ENCODE measurements around the gene YPEL1. TPM values are rescaled to one million over a fixed set of nuclear protein-coding genes. Genes with fewer than 3 reads are reported as not detected.
A peak's percentile ranks its signal among the peaks of the same experiment; 100 is the strongest.

YPEL1 gene
- total and polyA plus RNA-seq, 2 of the 13 experiments (the other 11 are each of a cell fraction or from before 2014, with no cell fraction given), result 0.33 to 2.5 TPM

DNA sequence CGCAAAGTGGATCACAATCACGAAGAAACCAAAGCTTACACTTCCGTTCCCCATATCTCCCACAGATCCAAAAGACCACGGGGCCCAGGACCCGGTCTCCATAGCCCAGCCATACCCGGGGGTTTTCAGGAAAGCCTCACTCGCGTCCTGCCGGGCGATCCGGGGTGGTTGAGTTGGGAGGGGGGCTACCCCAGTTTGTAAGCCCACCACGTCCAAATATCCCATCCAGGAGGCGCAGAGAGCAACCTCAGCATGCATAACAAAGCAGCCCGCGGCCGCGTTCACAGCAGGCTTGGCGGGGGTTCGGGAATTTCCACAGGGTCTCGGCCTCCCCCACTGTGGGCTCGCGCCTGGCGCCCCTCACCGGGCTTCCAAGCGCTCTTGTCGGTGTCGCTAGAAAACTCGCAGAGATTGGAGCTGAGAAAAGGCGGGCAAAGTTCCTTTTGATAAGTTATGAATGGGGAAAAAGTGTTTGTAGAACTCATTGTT, 84.0 kb downstream of the YPEL1 start (continued):
- TF ChIP-seq HNRNPUL1 (IDR thresholded peaks at IDR 0.05; ENCODE audit: low read depth, low read length) (no peak), ZNF543 (CRISPR knock-in tag; IDR thresholded peaks at IDR 0.05) (0 out of 2 replicates have a peak, but pooled peaks have one; percentile 27), ZNF569 (CRISPR knock-in tag; IDR thresholded peaks at IDR 0.05; ENCODE audit: borderline replicate concordance) (no peak), CREM (IDR thresholded peaks at IDR 0.05) (no peak), CREM (CRISPR knock-in tag; IDR thresholded peaks at IDR 0.05) (no peak), SETDB1 (CRISPR knock-in tag; IDR thresholded peaks at IDR 0.05; ENCODE audit: borderline replicate concordance) (no peak), FOXK1 (CRISPR knock-in tag; IDR thresholded peaks at IDR 0.05; ENCODE audit: borderline replicate concordance, low read depth) (no peak), XBP1 (CRISPR knock-in tag; IDR thresholded peaks at IDR 0.05) (no peak), PPARG (CRISPR knock-in tag; conservative IDR thresholded peaks at IDR 0.05) (no peak), SNRNP70 (IDR thresholded peaks at IDR 0.05; ENCODE audit: low read depth, low read length) (no peak), ZSCAN29 (CRISPR knock-in tag; conservative IDR thresholded peaks at IDR 0.05) (no peak), RBM39 (IDR thresholded peaks at IDR 0.05; ENCODE audit: low read depth, low read length, poor library complexity, severe bottlenecking) (peak; percentile 17), ZNF781 (CRISPR knock-in tag; IDR thresholded peaks at IDR 0.05; ENCODE audit: borderline replicate concordance, not compliant biosample characterization) (peak; percentile 22), PCBP1 (IDR thresholded peaks at IDR 0.05; ENCODE audit: borderline replicate concordance, low read depth, low read length) (no peak), FOSL2 (CRISPR knock-in tag; IDR thresholded peaks at IDR 0.05) (no peak), ASH2L (IDR thresholded peaks at IDR 0.05; ENCODE audit: insufficient read length, low read depth, low read length) (peak; percentile 64), CREBL2 (CRISPR knock-in tag; IDR thresholded peaks at IDR 0.05; ENCODE audit: borderline replicate concordance) (no peak), ZNF136 (CRISPR knock-in tag; IDR thresholded peaks at IDR 0.05; ENCODE audit: low read depth) (no peak), AKAP8 (CRISPR knock-in tag; IDR thresholded peaks at IDR 0.05) (no peak), DR1 (CRISPR knock-in tag; IDR thresholded peaks at IDR 0.05) (peak; percentile 13; the same call in 1 of the 2 replicates), ZNF557 (CRISPR knock-in tag; IDR thresholded peaks at IDR 0.05) (0 out of 2 replicates have a peak, but pooled peaks have one; percentile 32)
- TF ChIP-seq, protein P1, sequence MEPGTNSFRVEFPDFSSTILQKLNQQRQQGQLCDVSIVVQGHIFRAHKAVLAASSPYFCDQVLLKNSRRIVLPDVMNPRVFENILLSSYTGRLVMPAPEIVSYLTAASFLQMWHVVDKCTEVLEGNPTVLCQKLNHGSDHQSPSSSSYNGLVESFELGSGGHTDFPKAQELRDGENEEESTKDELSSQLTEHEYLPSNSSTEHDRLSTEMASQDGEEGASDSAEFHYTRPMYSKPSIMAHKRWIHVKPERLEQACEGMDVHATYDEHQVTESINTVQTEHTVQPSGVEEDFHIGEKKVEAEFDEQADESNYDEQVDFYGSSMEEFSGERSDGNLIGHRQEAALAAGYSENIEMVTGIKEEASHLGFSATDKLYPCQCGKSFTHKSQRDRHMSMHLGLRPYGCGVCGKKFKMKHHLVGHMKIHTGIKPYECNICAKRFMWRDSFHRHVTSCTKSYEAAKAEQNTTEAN (CRISPR knock-in tag; conservative IDR thresholded peaks at IDR 0.05), result no peak
- TF ChIP-seq, protein P2, sequence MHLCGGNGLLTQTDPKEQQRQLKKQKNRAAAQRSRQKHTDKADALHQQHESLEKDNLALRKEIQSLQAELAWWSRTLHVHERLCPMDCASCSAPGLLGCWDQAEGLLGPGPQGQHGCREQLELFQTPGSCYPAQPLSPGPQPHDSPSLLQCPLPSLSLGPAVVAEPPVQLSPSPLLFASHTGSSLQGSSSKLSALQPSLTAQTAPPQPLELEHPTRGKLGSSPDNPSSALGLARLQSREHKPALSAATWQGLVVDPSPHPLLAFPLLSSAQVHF (CRISPR knock-in tag; IDR thresholded peaks at IDR 0.05), result no peak
- TF ChIP-seq, protein P3, sequence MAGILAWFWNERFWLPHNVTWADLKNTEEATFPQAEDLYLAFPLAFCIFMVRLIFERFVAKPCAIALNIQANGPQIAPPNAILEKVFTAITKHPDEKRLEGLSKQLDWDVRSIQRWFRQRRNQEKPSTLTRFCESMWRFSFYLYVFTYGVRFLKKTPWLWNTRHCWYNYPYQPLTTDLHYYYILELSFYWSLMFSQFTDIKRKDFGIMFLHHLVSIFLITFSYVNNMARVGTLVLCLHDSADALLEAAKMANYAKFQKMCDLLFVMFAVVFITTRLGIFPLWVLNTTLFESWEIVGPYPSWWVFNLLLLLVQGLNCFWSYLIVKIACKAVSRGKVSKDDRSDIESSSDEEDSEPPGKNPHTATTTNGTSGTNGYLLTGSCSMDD (CRISPR knock-in tag; IDR thresholded peaks at IDR 0.05), result no peak
- TF ChIP-seq, protein P4, sequence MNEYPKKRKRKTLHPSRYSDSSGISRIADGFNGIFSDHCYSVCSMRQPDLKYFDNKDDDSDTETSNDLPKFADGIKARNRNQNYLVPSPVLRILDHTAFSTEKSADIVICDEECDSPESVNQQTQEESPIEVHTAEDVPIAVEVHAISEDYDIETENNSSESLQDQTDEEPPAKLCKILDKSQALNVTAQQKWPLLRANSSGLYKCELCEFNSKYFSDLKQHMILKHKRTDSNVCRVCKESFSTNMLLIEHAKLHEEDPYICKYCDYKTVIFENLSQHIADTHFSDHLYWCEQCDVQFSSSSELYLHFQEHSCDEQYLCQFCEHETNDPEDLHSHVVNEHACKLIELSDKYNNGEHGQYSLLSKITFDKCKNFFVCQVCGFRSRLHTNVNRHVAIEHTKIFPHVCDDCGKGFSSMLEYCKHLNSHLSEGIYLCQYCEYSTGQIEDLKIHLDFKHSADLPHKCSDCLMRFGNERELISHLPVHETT (CRISPR knock-in tag; conservative IDR thresholded peaks at IDR 0.05), result no peak
- TF ChIP-seq, protein P5, sequence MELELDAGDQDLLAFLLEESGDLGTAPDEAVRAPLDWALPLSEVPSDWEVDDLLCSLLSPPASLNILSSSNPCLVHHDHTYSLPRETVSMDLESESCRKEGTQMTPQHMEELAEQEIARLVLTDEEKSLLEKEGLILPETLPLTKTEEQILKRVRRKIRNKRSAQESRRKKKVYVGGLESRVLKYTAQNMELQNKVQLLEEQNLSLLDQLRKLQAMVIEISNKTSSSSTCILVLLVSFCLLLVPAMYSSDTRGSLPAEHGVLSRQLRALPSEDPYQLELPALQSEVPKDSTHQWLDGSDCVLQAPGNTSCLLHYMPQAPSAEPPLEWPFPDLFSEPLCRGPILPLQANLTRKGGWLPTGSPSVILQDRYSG (CRISPR knock-in tag; IDR thresholded peaks at IDR 0.05), result no peak

All from HepG2 (cell line).